ENCODE results near the gene IFNG-AS1. TPM values are rescaled to one million over a fixed set of nuclear protein-coding genes. Genes with fewer than 3 reads are reported as not detected.

The IFNG-AS1 gene
- total RNA-seq = under 1 TPM in 1 of 2 experiments, not detected in 1; 0.35 TPM

DNA sequence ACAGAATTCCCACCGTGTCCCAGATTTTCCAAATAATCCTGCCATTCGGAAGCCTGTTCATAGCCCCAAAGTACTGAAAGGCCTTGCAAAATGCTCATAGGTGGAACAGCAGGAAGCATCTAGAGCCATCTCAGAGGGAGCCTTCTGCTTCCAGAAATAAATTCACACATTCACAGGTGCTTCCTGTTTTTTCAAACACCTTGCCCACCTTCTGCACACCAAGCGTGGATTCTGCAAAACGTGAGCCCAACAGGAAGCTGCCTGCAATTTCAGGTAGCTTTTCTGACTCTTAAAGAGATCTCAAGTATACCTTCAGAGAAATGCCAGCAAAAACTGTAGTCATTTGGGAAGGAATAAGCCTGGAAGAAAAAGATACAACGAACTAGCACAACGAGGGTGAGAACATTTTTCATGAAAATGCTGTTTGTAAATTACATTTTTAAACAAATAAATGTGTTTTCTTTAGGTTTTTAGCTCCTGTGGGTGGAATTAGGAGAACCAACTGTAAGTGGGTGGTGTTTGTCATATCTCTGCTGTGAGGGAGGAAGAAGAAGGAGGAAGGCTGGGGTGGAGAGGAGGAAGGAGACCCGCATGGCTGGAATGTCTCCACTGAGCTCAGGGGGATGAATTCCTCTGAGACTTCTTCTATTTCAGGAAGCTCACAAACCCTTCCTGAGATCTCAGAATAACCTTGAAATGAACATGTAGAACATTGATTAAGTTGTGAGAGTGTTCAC lies at the start of gene IFNG-AS1:
Gene IFNG-AS1 (plus strand): TSS at position 264 of the 737 bp plus-strand sequence.
- DNase-seq = peak; percentile 25
- H3K4me1 Mint-ChIP-seq = peaks cover 30% of the 10 kb centered on the region
- no peaks in the 10 kb centered on the region for H3K27me3 Mint-ChIP-seq
- ATAC-seq = no peak
- peak within 1 kb of the TSS; percentile 43 for H3K27ac Mint-ChIP-seq
- CTCF ChIA-PET = interaction anchor here (1.0 to 2.2 kb wide), 5 partner anchors 10 to 633 kb away, joined by 3 to 6 read pairs (median 4); no protein-coding TSS in a partner anchor
- POLR2A ChIA-PET = no interaction called here
- no peaks in the 10 kb centered on the region for H3K9me3 Mint-ChIP-seq (ENCODE audit: low read depth)
- intact Hi-C loops (cut with DNase I, micrococcal nuclease) = no loop called here
- H3K36me3 Mint-ChIP-seq (ENCODE audit: low read depth) = no peaks in the 10 kb centered on the region
- no peak within 1 kb of the TSS for H3K4me3 Mint-ChIP-seq

DNA sequence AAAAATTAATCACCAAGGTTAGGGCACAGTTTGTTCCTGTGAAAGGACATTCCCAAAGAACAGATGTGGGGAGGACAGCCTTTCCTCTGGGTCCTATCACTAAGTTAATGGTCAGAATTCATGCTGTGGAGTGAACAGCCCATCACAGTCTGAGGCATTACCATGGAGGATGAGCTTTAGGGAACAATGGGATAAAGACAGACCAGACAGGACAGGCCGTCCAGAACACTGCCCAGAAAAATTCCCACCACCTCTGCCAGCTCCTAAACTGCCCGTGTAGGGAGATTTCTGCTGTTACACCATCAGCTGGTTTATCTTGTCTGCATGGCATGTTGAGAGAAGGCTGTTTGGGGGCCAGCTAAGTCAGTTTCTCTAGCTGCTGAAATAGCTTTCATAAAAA lies 49.6 kb upstream of the IFNG-AS1 start:
- no peak for DNase-seq
- Mint-ChIP-seq H3K4me3 (no peak overlapping the region), H3K27ac (no peak overlapping the region), H3K36me3 (ENCODE audit: low read depth) (no peaks in the 10 kb centered on the region), H3K9me3 (ENCODE audit: low read depth) (no peaks in the 10 kb centered on the region), H3K4me1 (peaks cover 4% of the 10 kb centered on the region), H3K27me3 (peaks cover 2% of the 10 kb centered on the region)
- no peak for ATAC-seq
- intact Hi-C loops (cut with DNase I, micrococcal nuclease) = loop anchor here (5.0 to 10.0 kb wide), 3 partner anchors 287 to 775 kb away; no protein-coding TSS in a partner anchor
- CTCF ChIA-PET = interaction anchor here (0.5 to 4.4 kb wide), 9 partner anchors 18 to 1214 kb away, joined by 3 to 23 read pairs (median 3); no protein-coding TSS in a partner anchor
- POLR2A ChIA-PET = interaction anchor here (0.8 kb wide), 1 partner anchor 18 kb away, joined by 3 read pairs; no protein-coding TSS in a partner anchor

DNA sequence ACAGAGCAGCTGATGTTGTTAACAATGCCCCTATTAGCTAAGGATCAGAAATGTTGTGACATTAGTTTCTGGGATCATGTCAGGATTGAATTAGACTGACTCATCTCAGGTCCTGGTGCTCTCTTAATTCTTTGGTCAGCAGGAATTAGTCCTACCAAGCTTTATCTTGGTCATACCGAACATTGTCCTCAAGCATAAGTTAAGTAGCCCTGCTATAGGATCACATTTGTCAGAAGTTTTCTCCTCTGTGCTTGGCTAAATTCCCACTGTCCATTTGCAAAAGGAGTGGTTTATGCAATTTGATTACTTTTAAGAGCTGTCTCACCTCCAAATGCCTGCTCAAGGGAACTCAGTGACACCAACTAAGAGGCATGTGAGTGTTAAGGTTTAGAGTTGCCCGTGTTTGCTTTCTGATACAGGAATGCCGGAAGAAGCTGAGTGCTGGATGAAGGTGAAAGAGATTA lies 48.4 kb upstream of the IFNG-AS1 start:
- CTCF ChIA-PET = interaction anchor here (1.4 to 4.4 kb wide), 3 partner anchors 20 to 584 kb away, joined by 3 to 23 read pairs (median 5); no protein-coding TSS in a partner anchor
- Mint-ChIP-seq H3K36me3 (ENCODE audit: low read depth) (no peaks in the 10 kb centered on the region), H3K4me1 (peaks cover 4% of the 10 kb centered on the region), H3K27me3 (peaks cover 2% of the 10 kb centered on the region), H3K9me3 (ENCODE audit: low read depth) (no peaks in the 10 kb centered on the region), H3K27ac (no peak overlapping the region), H3K4me3 (no peak overlapping the region)
- POLR2A ChIA-PET = no interaction called here
- intact Hi-C loops (cut with DNase I, micrococcal nuclease) = loop anchor here (5.0 to 10.0 kb wide), 3 partner anchors 289 to 776 kb away; no protein-coding TSS in a partner anchor
- ATAC-seq (no peak), DNase-seq (no peak)

DNA sequence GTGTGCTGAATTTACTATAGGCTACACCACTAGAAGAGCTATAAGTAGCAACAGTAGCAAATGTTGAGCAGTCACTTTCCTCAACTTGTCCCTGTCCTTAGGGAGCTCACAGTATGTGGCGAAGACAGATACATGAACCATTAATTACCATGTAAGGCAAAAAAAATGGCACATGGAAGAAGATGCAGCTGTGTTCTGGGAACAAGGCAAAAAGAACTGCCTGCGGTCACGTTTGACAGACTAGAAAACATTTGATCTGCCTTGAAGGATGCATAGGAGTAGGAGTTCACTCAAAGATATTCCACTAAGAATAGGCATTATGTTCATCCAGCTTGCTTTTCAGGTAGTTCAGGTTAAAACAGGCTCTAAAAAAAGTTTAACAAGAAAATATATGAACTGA lies 46.5 kb upstream of the IFNG-AS1 start:
- ChIA-PET CTCF (interaction anchor here (0.6 to 1.8 kb wide), 23 partner anchors 9 to 779 kb away, joined by 3 to 39 read pairs (median 3); no protein-coding TSS in a partner anchor), POLR2A (no interaction called here)
- Mint-ChIP-seq H3K27ac (no peak overlapping the region), H3K4me3 (no peak overlapping the region), H3K4me1 (peaks cover 4% of the 10 kb centered on the region), H3K27me3 (peaks cover 2% of the 10 kb centered on the region), H3K36me3 (ENCODE audit: low read depth) (no peaks in the 10 kb centered on the region), H3K9me3 (ENCODE audit: low read depth) (no peaks in the 10 kb centered on the region)
- intact Hi-C loops (cut with DNase I, micrococcal nuclease) = loop anchor here (1.0 to 10.0 kb wide), 6 partner anchors 290 to 778 kb away; no protein-coding TSS in a partner anchor
- no peak for DNase-seq
- no peak for ATAC-seq

DNA sequence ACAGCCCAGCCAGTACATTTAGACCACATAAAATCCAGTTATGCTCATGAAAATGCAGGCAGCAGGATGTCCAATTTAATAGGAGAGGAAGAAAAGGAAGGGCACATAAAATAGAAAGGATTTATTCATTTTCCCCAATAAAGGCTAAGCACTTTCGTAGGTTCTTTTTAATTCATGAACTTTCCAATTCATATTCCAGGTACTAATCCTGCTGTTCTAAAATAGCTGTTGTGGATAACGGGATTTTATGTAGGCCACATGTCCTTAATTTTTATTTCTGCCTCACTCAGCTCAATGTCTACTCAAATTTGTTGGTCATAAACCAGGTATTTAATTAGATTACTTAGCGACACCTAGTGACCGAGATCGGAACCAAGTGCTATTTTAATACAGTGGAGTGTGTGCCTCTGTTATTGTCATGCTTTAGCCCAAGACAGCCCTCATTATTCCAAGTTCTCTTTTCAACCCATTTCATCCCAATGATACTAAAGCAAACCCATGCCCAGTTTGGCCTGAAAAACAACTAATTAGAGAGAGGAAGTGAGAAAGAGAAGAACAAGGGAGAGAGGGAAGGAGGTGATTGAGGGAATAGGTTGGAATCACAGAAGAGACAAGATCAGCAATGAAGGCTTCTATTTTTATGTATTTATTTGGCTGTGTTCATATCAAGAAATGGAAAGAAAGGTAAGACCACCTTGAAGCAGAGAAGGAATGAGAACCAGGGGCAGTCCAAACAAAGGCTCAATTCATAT lies 45.9 kb upstream of the IFNG-AS1 start:
- Mint-ChIP-seq H3K36me3 (ENCODE audit: low read depth) (no peaks in the 10 kb centered on the region), H3K4me3 (no peak overlapping the region), H3K9me3 (ENCODE audit: low read depth) (no peaks in the 10 kb centered on the region), H3K27ac (no peak overlapping the region), H3K27me3 (peaks cover 2% of the 10 kb centered on the region), H3K4me1 (peaks cover 4% of the 10 kb centered on the region)
- intact Hi-C loops (cut with DNase I, micrococcal nuclease) = loop anchor here (1.0 to 10.0 kb wide), 6 partner anchors 291 to 779 kb away; no protein-coding TSS in a partner anchor
- DNase-seq (peak; percentile 75), ATAC-seq (peak; percentile 70)
- CTCF ChIA-PET = interaction anchor here (0.6 to 1.8 kb wide), 22 partner anchors 9 to 779 kb away, joined by 3 to 39 read pairs (median 3); no protein-coding TSS in a partner anchor
- POLR2A ChIA-PET = no interaction called here

DNA sequence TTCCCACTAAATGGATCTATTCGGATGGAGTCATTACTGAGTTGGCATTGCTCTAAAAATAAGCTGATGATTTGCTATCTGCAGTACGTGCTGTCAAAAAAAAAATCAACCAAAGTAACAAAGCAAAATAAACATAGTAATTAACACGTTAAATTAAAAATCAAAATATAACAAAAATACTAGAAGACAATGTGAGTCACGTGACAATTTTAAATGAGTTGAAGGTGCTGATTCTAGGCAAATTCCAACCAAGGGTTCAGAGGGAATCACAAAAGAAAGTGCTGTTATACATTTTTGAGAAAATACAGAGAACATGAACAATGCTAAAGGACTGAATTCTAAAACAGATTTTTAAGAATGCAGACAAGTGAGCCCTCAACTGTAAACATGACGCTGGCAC lies 45.2 kb upstream of the IFNG-AS1 start:
- Mint-ChIP-seq H3K27me3 (peaks cover 2% of the 10 kb centered on the region), H3K9me3 (ENCODE audit: low read depth) (no peaks in the 10 kb centered on the region), H3K27ac (no peak overlapping the region), H3K36me3 (ENCODE audit: low read depth) (no peaks in the 10 kb centered on the region), H3K4me1 (peaks cover 4% of the 10 kb centered on the region), H3K4me3 (no peak overlapping the region)
- intact Hi-C loops (cut with DNase I, micrococcal nuclease) = loop anchor here (5.0 to 10.0 kb wide), 3 partner anchors 292 to 779 kb away; no protein-coding TSS in a partner anchor
- ATAC-seq = no peak
- ChIA-PET CTCF (interaction anchor here (0.8 kb wide), 1 partner anchor 24 kb away, joined by 3 read pairs; no protein-coding TSS in a partner anchor), POLR2A (no interaction called here)
- DNase-seq = no peak

DNA sequence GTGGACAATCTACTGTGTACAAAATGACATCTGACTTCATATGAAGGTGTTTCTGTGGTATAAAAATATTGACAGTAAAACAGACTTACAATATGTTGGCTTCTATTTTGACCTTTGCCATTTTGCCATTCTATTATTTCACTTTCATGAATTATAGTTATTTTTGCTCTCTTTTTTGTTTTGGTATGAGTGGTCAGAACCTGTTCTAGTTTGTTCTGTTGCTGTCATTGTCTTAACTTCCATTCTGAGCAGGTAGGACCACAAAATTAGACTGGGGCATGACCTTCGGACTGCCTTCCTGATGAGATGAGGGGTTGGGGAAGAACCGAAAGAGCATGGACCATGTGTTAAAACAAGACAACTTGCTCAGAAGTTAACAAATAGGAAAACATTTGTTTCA lies 36.5 kb upstream of the IFNG-AS1 start:
- Mint-ChIP-seq H3K36me3 (ENCODE audit: low read depth) (no peaks in the 10 kb centered on the region), H3K9me3 (ENCODE audit: low read depth) (no peaks in the 10 kb centered on the region), H3K27ac (no peak overlapping the region), H3K27me3 (no peaks in the 10 kb centered on the region), H3K4me1 (no peaks in the 10 kb centered on the region), H3K4me3 (no peak overlapping the region)
- no peak for DNase-seq
- ATAC-seq = no peak
- POLR2A ChIA-PET = no interaction called here
- CTCF ChIA-PET = interaction anchor here (1.1 kb wide), 1 partner anchor 10 kb away, joined by 3 read pairs; no protein-coding TSS in a partner anchor
- intact Hi-C loops (cut with DNase I, micrococcal nuclease) = no loop called here

DNA sequence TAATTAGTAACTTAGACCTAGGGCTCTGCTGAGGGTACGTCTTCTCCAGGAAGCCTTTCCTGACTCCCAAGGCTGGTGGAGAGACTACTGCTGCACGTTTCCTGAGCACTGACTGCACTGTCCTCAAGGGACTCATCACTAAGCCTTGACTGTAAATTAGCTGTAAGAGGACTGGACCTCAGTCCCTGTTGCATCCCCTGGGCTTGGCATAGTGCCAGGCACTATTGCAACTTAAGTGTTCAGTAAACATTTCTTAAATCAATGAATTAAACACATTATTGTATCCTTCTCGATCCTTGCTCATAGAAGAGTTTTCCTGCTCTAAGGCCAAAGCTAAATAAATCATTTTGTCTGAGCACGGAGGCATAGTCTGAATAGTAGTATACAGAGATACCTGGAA lies 31.9 kb upstream of the IFNG-AS1 start:
- H3K27me3 Mint-ChIP-seq = no peaks in the 10 kb centered on the region

DNA sequence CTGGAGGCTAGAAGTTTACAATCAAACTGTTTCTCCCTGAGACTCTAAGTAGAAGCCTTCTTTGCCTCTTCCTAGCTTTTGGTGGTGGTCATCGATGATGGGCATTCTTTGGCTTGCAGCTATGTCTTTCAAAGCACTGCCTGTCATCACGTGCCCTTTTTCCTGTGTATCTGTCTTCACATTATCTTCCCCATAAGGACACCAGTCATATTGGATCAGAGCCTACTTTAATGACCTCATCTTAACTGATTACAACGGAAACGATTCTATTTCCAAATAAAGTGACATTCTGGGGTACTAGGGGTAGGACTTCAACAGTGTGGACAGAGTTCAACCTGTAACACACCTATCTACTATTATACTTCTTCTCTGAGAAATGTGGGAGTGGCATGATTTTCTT lies 31.1 kb upstream of the IFNG-AS1 start:
- no peak overlapping the region for H3K27ac Mint-ChIP-seq
- intact Hi-C loops (cut with DNase I, micrococcal nuclease) = no loop called here
- no peaks in the 10 kb centered on the region for H3K9me3 Mint-ChIP-seq (ENCODE audit: low read depth)
- no peaks in the 10 kb centered on the region for H3K27me3 Mint-ChIP-seq
- H3K4me3 Mint-ChIP-seq = no peak overlapping the region
- no peak for ATAC-seq
- CTCF ChIA-PET = no interaction called here
- no peak for DNase-seq
- H3K4me1 Mint-ChIP-seq = no peaks in the 10 kb centered on the region
- H3K36me3 Mint-ChIP-seq (ENCODE audit: low read depth) = no peaks in the 10 kb centered on the region
- POLR2A ChIA-PET = no interaction called here

More for the DNA sequence above, 31.9 kb upstream of the IFNG-AS1 start:
- DNase-seq (no peak), ATAC-seq (no peak)
- Mint-ChIP-seq H3K4me3 (no peak overlapping the region), H3K9me3 (ENCODE audit: low read depth) (no peaks in the 10 kb centered on the region), H3K27ac (no peak overlapping the region), H3K4me1 (no peaks in the 10 kb centered on the region), H3K36me3 (ENCODE audit: low read depth) (no peaks in the 10 kb centered on the region)
- CTCF ChIA-PET = no interaction called here
- intact Hi-C loops (cut with DNase I, micrococcal nuclease) = no loop called here
- POLR2A ChIA-PET = no interaction called here

DNA sequence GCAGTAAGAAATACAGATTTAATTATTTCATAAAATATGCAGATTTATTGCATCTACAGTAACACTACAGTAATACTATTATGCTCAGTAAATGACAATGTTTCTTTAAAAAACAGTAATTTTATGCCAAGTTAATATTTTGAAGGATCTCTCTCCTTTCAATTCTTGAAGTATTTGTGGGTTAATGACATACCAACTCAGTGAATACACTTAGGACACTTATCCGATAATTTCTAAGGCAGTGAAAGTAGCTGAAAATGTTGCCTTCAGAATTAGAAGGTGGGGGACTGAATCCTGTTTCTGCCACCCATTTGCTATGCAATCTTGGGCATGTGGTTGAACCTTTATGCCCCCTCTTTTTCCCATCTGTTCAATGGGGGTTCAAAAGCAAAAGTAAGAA lies 24.8 kb upstream of the IFNG-AS1 start:
- POLR2A ChIA-PET = no interaction called here
- Mint-ChIP-seq H3K4me3 (no peak overlapping the region), H3K9me3 (ENCODE audit: low read depth) (no peaks in the 10 kb centered on the region), H3K4me1 (no peaks in the 10 kb centered on the region), H3K27me3 (peaks cover 4% of the 10 kb centered on the region), H3K36me3 (ENCODE audit: low read depth) (no peaks in the 10 kb centered on the region), H3K27ac (no peak overlapping the region)
- no peak for DNase-seq
- no peak for ATAC-seq
- intact Hi-C loops (cut with DNase I, micrococcal nuclease) = no loop called here
- CTCF ChIA-PET = no interaction called here

DNA sequence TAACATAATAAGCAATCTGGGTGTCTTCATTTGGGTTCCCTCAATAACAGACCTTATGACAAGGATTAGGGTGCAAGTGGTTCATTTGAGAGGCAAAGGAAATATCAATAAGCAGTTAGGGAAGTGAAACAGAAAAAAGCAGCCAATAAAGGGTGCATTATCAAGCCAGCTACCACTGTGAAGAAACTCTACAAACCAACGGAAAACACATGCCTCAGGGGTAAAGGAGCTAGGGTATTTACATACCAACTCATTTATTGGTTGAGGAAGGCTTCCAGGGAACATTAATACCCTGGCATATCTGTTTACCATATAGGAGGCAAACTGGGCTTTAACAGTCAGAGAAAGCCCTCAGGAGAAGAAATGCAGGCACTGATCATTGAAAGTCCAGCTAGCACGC lies 22.7 kb upstream of the IFNG-AS1 start:
- no peak for DNase-seq
- no peak overlapping the region for H3K4me3 Mint-ChIP-seq
- ChIA-PET CTCF (interaction anchor here (0.9 kb wide), 1 partner anchor 24 kb away, joined by 5 read pairs; no protein-coding TSS in a partner anchor), POLR2A (no interaction called here)
- peaks cover 4% of the 10 kb centered on the region for H3K27me3 Mint-ChIP-seq
- ATAC-seq = no peak
- no peaks in the 10 kb centered on the region for H3K9me3 Mint-ChIP-seq (ENCODE audit: low read depth)
- intact Hi-C loops (cut with DNase I, micrococcal nuclease) = no loop called here
- H3K4me1 Mint-ChIP-seq = no peaks in the 10 kb centered on the region
- no peaks in the 10 kb centered on the region for H3K36me3 Mint-ChIP-seq (ENCODE audit: low read depth)
- H3K27ac Mint-ChIP-seq = no peak overlapping the region

Data from activated CD4-positive, alpha-beta T cell treated with anti-CD3 and anti-CD28 coated beads for 36 hours (primary cell).